Measurements from ENCODE around the gene RAD51C. TPM values are rescaled to one million over a fixed set of nuclear protein-coding genes. Genes with fewer than 3 reads are reported as not detected.
"Not testable (repeated sequence)": the region's sequence is repeated elsewhere in the genome, so short reads cannot be mapped to it uniquely, and the experiment has no call there.

RAD51C gene
- polyA plus RNA-seq, 12 donors = 24.0 to 42.1 (median 33.7) TPM; not detected in 1

DNA sequence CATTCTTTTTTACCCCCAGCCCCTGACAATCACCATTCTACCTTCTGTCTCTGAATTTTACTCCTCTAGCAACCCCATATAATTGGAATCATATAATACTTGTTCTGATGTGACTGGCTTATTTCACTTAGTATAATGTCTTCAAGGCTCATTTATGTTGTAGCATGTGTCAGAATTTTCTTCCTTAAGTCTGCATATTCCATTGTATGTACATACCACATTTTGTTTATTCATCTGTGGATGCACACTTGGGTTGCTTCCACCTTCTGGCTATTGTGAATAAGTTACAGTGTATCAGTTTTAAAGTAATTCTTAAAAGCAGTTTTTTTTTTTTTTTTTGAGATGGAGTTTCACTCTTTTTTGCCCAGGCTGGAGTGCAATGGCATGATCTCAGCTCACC lies 38.5 kb downstream of the RAD51C start:
- no peak for DNase-seq

- DNase-seq = no peak
These were observed 41.6 kb downstream of the RAD51C start for GRCh38 chr17:58734040-58734439.

GRCh38 chr17:58734811-58735210 lies 42.4 kb downstream of the RAD51C start:
- DNase-seq = no peak

DNA sequence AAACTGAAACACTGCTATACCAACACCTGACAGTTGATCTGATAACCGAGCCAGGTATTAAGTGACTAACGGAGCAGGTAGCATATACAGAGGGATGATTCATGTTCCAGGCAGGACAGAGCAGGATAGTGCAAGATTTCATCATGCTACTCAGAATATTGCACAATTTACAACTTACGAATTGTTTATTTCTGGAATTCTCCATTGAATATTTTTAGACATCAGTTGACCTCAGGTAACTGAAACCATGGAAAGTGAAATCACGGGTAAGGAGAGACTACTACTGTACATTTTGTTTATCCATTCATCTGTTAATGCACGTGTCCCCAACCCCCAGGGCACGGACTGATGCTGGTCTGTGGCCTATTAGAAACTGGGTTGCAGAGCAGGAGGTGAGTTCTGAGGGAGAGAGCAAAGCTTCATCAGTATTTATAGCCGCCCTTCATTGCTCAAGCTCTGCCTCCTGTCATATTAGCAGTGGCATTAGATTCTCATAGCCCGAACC lies 48.8 kb downstream of the RAD51C start:
- DNase-seq = no peak

- DNase-seq = no peak
These were observed 55.3 kb downstream of the RAD51C start for GRCh38 chr17:58747674-58748073.

DNA sequence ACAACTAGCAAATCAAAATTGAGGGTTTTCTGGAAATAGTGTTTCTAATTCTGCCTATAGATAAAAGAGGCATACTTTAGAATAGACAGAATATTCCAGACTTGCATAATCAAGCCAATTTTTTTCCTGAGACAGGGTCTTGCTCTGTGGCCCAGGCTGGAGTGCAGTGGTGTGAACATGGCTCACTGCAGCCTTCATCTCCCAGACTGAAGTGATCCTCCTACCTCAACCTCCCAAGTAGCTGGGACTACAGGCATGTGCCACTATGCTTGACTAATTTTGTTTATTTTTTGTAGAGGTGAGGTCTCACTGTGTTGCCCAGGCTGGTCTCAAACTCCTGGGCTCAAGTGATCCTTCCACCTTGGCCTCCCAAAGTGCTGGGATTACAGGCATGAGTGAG lies 57.2 kb downstream of the RAD51C start:
- DNase-seq = not testable (repeated sequence)

- no peak for DNase-seq
These were observed 60.6 kb downstream of the RAD51C start for GRCh38 chr17:58753026-58753425.

DNA sequence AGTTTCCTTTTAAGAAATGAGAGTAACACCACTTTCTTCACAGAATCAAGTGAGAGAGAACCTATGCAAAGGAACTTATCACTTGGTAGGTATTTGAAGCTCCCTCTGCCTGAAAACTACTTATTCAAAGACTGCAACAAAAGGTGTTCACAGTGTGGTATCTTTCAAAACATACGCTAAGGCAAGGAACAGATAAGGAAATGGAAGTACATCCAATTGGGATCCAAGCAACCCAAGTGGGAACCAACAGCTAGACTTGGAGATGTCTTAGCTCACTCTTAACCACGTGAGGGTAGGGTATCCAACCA lies 62.8 kb downstream of the RAD51C start:
- DNase-seq = no peak

DNA sequence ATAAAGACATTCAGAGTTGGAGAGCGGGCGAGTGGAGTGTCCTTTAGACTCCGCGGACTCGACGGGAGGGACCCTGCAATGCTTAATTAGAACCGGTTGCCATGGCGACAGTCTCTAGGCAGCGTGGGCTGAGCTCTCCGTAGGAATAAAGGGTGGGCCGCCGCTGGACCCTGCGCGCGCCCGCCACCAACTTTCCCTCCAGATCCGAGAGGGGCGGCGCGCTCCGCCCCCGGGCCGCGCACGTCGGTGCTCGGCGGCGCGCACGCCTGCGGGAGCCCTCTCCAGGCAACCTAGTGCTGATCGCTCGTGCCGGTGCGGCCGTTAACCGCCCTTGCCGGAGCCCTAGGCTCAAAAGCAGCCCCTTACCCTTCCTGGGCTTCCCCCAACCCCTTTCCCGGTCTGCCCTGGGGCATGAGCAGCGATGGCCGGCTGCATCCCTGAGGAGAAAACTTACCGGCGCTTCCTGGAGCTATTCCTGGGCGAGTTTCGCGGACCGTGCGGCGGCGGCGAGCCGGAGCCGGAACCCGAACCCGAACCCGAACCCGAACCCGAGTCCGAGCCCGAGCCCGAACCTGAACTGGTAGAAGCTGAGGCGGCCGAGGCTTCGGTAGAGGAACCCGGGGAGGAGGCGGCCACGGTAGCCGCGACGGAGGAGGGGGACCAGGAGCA lies 63.3 kb downstream of the RAD51C start, which contains the start of gene PPM1E:
TSS of gene PPM1E (plus strand) at position 278 of the 669 bp plus-strand sequence.
- peak; percentile 34 for DNase-seq

GRCh38 chr17:58756246-58757161 lies 64.1 kb downstream of the RAD51C start:
- DNase-seq = peak; percentile 4

- no peak for DNase-seq
These were observed 64.8 kb downstream of the RAD51C start for GRCh38 chr17:58757162-58757613.

DNA sequence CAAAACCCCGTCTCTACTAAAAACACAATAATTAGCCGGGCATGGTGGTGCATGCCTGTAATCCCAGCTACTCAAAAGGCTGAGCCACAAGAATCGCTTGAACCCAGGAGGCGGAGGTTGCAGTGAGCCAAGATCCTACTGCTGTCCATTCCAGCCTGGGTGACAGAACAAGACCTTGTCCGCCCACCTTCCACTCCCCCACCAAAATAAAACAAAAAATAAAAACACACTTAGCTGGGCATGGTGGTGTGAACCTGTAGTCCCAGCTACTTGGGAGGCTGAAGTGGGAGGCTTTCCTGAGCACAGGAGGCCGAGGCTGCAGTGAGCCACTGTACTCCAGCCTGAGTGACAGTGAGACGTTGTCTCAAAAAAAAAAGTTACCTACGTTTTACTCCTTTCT lies 66.5 kb downstream of the RAD51C start:
- no peak for DNase-seq

DNA sequence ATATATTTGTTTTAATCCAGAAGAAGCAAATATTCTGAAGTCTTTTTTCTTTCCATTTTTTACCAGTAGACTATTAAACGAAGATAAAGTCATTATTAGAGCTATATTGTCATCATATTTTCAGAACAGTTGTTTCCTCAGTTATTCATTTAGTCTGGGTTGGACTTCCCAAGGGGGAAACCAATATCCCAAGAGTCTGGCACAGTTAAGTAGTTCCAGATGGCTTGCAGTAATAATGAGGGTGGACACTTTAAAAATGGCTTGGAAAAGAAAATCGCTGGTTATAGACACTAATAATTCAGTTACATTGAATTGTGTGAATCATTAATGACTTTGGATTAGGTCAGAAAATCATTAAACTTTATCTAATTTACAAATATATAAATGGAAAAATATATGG lies 67.1 kb downstream of the RAD51C start:
- no peak for DNase-seq

DNA sequence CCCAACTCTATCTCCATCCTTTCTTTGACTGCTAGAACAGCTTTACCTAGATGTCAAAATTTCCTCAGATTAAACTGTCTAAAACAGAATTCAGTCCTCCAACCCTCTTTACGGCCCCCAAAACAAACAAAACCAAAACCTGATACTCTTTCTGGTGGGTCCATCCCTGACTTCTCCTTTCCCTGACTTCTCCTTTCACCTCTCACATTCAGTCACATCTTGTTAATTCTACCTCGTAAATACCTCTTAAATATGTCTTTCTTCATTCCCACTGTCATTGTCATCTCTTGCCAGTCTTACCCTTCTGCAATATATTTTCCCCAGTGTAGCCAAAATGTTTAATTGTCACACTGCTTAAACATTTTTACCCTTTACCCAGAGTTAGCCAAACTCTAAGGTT lies 67.8 kb downstream of the RAD51C start:
- DNase-seq = no peak

GRCh38 chr17:58763263-58763662 lies 70.9 kb downstream of the RAD51C start:
- DNase-seq = no peak

DNA sequence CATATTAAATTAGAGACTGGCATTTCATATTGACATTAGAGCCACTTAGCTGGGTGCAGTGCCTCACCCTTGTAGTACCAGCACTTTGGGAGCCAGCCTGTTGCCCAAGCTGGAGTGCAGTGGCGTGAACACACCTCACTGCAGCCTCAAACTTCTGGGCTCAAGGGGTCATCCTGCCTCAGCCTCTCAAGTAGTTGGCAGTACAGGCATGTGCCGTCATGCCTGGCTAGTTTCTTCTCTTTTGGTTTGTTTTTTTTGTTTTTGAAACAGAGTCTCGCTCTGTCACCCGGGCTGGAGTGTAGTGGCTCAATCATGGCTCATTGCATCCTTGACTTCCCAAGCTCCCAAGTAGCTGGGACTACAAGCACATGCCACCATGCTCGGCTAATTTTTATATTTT lies 72.0 kb downstream of the RAD51C start:
- no peak for DNase-seq

DNA sequence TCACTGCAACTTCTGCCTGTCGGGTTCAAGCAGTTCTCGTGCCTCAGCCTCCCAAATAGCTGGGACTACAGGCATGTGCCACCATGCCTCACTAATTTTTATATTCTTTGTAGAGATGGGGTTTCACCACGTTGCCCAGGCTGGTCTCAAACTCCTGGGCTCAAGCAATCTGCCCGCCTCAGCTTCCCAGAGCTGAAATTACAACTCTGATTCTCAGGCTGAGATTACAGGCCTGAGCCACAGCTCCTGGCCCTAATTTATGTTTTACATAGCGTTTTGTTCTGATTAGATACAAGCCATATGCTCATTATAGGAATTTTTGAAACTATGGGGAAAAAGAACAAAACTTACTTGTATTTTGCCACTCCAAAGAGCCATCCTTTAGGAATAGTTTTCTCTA lies 86.1 kb downstream of the RAD51C start:
- not testable (repeated sequence) for DNase-seq

- no peak for DNase-seq
These were observed 87.0 kb downstream of the RAD51C start for GRCh38 chr17:58779446-58779845.

DNA sequence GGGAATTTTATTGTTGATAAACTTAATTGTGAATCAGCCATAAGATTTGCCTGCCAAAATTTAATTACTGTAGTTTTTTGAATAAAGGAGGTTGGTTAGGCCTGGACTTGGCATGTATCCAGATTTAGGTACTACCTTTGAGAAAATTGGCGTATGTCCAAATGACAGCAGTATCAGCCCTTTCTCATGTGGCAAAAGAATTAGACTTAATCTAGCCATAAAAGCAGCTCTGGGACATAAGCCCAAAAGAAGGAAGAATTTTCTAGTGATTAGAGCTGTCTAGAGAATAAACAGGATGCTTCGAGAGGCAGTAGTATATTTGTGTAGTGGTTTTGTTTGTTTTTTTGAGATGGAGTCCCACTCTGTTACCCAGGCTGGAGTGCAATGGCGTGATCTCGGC lies 91.0 kb downstream of the RAD51C start:
- no peak for DNase-seq

DNA sequence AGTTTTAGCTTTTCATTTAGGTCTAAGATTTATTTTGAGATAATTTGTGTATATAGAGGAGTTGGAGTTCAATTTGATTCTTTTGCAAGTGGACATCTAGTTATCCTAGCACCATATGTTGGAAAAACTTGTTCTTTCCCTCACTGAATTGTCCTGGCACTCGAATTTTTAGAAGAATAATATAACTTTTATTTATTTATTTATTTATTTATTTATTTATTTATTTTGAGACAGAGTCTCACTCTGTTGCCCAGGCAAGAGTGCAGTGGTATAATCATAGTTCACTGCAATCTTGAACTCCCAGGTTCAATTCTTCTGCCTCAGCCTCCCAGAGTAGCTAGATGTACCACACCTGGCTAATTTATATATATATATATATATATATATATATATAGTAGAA lies 92.7 kb downstream of the RAD51C start:
- DNase-seq = no peak

Data from muscle of arm (tissue), 12 donors.